Calu3 (cell line): ENCODE data around the gene MBTD1. TPM values are rescaled to one million over a fixed set of nuclear protein-coding genes. Genes with fewer than 3 reads are reported as not detected.

Source experiments
- BruUV-seq: library from RNA; stranded (reverse); fragments of 400-500 nt; replicated peaks from 2 replicates; lab custom pipeline; 2021; lab: Mats Ljungman, UMichigan
- CTCF ChIA-PET: fragments of 300-600 bp; sonication (Branson Sonifier 250); formaldehyde crosslinking; loops from one replicate; lab custom pipeline; 2022; ENCODE audit warnings: antibody characterized with exemption; lab: Charles Lee
- DNase-seq: peaks from one replicate; pipeline ENCODE4 v3.0.0; 2022
- H3K27ac Mint-ChIP-seq: one replicate; pipeline ENCODE4 v1.8.0; 2022; ENCODE audit warnings: mixed read lengths; ENCODE audit not compliant: unreplicated experiment
- H3K27me3 Mint-ChIP-seq: one replicate; pipeline ENCODE4 v1.8.0; 2022; ENCODE audit warnings: mixed read lengths; ENCODE audit not compliant: unreplicated experiment
- H3K36me3 Mint-ChIP-seq: one replicate; pipeline ENCODE4 v1.8.0; 2022; ENCODE audit warnings: mild to moderate bottlenecking, moderate library complexity, mixed read lengths; ENCODE audit not compliant: insufficient read depth, unreplicated experiment
- H3K4me1 Mint-ChIP-seq: one replicate; pipeline ENCODE4 v1.8.0; 2022; ENCODE audit warnings: mild to moderate bottlenecking, low read depth, mixed read lengths; ENCODE audit not compliant: unreplicated experiment
- H3K4me3 Mint-ChIP-seq: one replicate; pipeline ENCODE4 v1.8.0; 2022; ENCODE audit warnings: mild to moderate bottlenecking, low read depth, moderate library complexity, mixed read lengths; ENCODE audit not compliant: unreplicated experiment
- H3K9me3 Mint-ChIP-seq: one replicate; pipeline ENCODE4 v1.8.0; 2022; ENCODE audit warnings: low read depth, mixed read lengths; ENCODE audit not compliant: unreplicated experiment
- intact Hi-C: fragments of 100-400 bp; cut with micrococcal nuclease; formaldehyde crosslinking; loops from one replicate; pipeline ENCODE4 v1.10.0; 2022; ENCODE audit not compliant: unreplicated experiment
- total RNA-seq: library from RNA; stranded (reverse); gene quantifications from 2 replicates; pipeline ENCODE4 v1.2.3, GENCODE V29; 2022
- TF ChIP-seq, protein P1 (sequence below): fragments of 200-600 bp; IDR thresholded peaks from one replicate; pipeline ENCODE4 v1.8.0; 2022; ENCODE audit warnings: antibody characterized with exemption; ENCODE audit not compliant: unreplicated experiment

Gene MBTD1
- total RNA-seq, 1 experiment from 2014 or later: 38.4 TPM

DNA sequence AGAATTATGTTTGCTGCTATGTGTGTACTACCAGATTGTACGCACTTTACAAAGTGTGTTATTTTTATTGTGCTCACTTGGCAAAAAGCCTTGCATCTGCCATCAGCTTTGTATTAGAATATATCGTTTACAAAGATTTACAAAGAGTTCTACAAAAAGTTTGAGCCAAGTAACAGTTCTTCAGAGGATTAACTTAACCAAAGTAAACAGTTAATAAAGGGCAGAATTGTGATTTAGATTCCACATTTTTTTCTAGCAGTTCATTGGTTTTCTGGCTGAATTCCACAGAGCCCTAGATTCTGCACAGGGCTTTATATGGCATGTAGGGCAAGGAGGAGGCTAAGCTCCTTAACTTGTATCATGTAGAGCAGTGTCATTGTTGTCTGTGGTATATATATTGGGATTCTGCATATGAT is 29.9 kb upstream of the MBTD1 start:
- Mint-ChIP-seq H3K27me3 (no peaks in the 10 kb centered on the region), H3K27ac (no peak overlapping the region), H3K36me3 (peaks cover 41% of the 10 kb centered on the region), H3K9me3 (peaks cover 2% of the 10 kb centered on the region), H3K4me1 (no peaks in the 10 kb centered on the region), H3K4me3 (no peak overlapping the region)
- DNase-seq: no peak
- TF ChIP-seq, protein P1, sequence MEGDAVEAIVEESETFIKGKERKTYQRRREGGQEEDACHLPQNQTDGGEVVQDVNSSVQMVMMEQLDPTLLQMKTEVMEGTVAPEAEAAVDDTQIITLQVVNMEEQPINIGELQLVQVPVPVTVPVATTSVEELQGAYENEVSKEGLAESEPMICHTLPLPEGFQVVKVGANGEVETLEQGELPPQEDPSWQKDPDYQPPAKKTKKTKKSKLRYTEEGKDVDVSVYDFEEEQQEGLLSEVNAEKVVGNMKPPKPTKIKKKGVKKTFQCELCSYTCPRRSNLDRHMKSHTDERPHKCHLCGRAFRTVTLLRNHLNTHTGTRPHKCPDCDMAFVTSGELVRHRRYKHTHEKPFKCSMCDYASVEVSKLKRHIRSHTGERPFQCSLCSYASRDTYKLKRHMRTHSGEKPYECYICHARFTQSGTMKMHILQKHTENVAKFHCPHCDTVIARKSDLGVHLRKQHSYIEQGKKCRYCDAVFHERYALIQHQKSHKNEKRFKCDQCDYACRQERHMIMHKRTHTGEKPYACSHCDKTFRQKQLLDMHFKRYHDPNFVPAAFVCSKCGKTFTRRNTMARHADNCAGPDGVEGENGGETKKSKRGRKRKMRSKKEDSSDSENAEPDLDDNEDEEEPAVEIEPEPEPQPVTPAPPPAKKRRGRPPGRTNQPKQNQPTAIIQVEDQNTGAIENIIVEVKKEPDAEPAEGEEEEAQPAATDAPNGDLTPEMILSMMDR: no peak
- no TSS peak for BruUV-seq
- CTCF ChIA-PET: interaction anchor here (0.7 to 1.5 kb wide), 2 partner anchors 9 to 758 kb away, joined by 3 to 4 read pairs; no protein-coding TSS in a partner anchor
- intact Hi-C loops: no loop called here

DNA sequence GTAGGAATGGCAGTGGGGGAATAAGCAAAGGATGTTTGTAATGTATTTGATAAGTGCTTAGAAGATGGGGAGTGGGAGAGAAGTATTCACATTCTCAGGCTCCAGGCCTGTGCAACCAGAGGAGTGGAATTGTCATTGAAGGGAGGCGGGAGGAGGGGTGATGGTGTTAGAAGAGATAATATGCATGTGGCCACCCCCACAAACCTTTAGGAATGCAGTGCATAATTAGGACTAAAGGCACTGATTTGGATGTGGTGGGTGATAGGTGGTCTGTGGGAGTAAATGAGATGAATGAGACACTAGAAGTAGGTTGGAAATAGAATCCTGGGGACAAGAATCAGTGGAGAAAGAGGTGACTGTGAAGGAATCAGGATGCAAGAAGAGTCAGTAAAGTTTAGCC is 27.6 kb upstream of the MBTD1 start:
- Mint-ChIP-seq H3K27ac (no peak overlapping the region), H3K36me3 (peaks cover 40% of the 10 kb centered on the region), H3K9me3 (no peaks in the 10 kb centered on the region), H3K4me3 (no peak overlapping the region), H3K4me1 (no peaks in the 10 kb centered on the region), H3K27me3 (no peaks in the 10 kb centered on the region)
- CTCF ChIA-PET: interaction anchor here (0.6 kb wide), 1 partner anchor 23 kb away, joined by 3 read pairs; no protein-coding TSS in a partner anchor
- TF ChIP-seq, protein P1: no peak
- DNase-seq: no peak
- intact Hi-C loops: no loop called here
- no TSS peak for BruUV-seq

DNA sequence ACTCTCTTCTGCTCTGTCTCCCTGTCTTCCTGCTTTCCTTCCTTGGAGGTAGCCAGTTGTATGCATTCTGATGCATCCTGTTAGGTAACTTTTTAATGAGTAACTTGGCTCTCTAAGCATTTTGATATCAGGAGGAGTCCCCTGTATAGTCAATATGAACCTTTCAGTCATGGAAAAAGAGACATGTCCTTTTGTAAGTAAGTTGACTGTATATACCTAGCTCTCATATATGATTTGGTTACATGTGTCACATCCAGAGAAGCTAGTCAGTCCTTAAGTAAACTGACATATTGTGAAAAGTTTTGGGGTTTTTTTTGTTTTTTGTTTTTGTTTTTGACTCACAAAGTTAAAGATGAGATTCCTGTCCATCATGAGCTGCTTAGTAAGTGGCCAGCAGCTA is 19.3 kb upstream of the MBTD1 start:
- TF ChIP-seq, protein P1: no peak
- intact Hi-C loops: no loop called here
- H3K4me1 Mint-ChIP-seq: peaks cover 19% of the 10 kb centered on the region
- H3K27me3 Mint-ChIP-seq: no peaks in the 10 kb centered on the region
- no TSS peak for BruUV-seq
- no peak for DNase-seq
- H3K27ac Mint-ChIP-seq: no peak overlapping the region
- CTCF ChIA-PET: interaction anchor here (0.6 to 0.7 kb wide), 3 partner anchors 26 to 937 kb away, joined by 3 read pairs; no protein-coding TSS in a partner anchor
- peaks cover 69% of the 10 kb centered on the region for H3K36me3 Mint-ChIP-seq
- no peaks in the 10 kb centered on the region for H3K9me3 Mint-ChIP-seq
- H3K4me3 Mint-ChIP-seq: no peak overlapping the region

DNA sequence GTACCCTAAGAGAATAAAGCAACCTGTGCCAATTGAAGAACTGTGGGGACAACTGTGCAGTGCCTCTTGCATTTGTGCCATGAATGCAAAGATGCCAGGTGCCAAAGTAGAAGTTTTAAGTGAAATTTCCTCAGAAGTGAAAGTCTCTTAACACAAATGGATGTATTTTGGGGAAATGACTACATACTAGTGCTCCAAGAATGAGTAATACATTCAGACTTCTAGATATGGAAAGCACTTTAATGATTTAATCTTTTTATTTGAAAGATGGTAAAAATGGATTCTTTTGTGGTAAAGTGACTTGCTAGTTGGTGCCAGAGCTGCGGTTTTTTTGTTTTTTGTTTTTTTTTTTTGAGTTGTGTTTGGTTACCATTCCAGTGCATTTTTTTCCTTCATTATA is 15.5 kb upstream of the MBTD1 start:
- TF ChIP-seq, protein P1: no peak
- H3K4me1 Mint-ChIP-seq: peaks cover 19% of the 10 kb centered on the region

More for the DNA sequence above, 15.5 kb upstream of the MBTD1 start:
- intact Hi-C loops: no loop called here
- CTCF ChIA-PET: interaction anchor here (0.6 kb wide), 1 partner anchor 158 kb away, joined by 12 read pairs; no protein-coding TSS in a partner anchor
- Mint-ChIP-seq H3K27me3 (no peaks in the 10 kb centered on the region), H3K36me3 (peaks cover 55% of the 10 kb centered on the region), H3K4me3 (no peak overlapping the region), H3K27ac (no peak overlapping the region), H3K9me3 (no peaks in the 10 kb centered on the region)
- no peak for DNase-seq
- BruUV-seq: no TSS peak
